HG03460 (cell line): Measurements from ENCODE around the gene KAT2B.
"Not testable (repeated sequence)": the region's sequence is repeated elsewhere in the genome, so short reads cannot be mapped to it uniquely, and the experiment has no call there.

Experiments used
- ATAC-seq: cut with Tn5 transposase; IDR thresholded peaks from one replicate; pipeline ENCODE4 v1.9.1; 2021; ENCODE audit not compliant: unreplicated experiment

Gene KAT2B

DNA sequence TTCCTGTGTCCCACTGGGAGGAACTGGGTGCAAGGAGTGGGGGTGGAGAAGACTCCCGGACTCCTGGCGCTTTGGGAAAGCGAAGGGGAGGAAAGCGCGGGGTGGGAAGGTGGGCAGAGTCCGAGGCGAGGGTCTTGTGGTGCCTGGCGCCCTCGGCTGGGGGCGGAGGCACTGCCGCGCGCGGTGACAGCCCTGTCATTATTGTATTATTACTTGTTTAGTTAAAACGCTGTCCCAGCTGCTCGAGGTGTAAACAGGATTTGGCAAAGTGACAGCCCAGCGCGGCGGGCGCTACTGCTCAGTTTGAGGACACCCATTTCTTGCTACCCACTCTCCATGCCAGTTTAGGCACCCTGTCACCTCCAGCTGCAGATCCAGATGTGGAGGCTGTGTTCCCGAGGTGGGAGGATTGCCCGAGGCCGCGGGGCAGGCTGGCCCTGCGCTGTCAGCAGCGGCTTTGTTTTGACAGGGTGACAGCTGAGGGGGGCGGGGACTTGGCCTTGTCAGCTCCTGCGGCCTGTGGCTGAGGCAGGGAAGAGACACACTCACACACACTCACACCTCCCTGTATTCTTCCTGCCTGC lies 1.0 kb downstream of the KAT2B start:
- peak; percentile 45 for ATAC-seq

GRCh38 chr3:20042331-20042730 lies 2.1 kb downstream of the KAT2B start:
- ATAC-seq, result no peak

DNA sequence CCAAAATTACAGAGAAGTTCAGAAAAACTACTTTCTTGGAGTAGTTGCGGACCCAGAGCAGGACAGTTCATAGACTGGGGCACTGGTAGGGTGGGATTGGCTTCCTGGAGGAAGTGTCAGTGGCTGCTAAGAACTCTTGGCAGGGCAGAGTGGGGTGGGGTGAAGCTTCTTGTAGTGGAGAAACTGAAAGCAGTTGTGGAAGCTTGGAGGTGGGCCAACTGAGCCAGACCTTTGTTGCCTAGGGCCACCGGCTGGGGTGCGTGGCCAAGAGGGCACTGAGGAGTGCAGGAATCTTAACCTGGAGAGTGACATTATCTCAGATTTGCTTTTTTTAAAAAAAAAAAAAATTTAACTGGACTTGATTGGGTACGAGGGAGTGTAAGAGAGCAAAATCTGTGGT lies 3.1 kb downstream of the KAT2B start:
- peak; percentile 24 for ATAC-seq

DNA sequence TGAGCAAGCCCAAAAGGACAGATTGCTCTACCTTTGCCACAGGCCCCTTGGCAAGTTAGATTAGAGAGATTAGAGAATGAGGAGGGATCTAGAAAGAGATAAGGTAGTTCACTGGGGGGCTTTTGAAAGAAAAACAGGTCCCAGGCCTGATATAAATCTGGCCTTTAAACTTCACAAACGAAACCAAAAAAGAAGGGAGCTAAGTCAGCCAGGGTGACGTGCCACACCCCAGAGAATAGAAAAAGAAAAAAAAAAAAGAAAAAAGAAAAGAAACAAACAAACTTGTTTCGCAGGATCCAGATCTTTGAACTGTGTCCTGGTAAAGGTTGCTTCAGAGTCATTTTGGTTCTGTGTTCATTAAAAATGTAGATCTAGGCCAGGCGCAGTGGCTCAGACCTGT lies 3.6 kb downstream of the KAT2B start:
- ATAC-seq, result no peak

DNA sequence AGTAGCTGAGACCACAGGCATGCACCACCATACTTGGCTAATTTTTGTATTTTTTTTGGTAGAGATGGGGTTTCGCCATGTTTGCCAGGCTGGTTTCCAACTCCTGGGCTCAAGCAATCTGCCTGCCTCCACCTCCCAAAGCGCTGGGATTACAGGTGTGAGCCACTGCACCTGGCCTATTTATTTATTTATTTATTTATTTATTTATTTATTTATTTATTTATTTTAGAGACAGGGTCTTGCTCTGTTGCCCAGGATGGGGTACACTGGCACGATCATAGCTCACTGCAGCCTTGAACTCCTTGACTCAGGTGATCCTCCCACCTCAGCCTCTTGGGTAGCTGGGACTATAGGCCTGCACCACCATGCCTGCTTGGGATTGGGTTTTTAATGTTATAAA lies 4.9 kb downstream of the KAT2B start:
- ATAC-seq, result not testable (repeated sequence)

DNA sequence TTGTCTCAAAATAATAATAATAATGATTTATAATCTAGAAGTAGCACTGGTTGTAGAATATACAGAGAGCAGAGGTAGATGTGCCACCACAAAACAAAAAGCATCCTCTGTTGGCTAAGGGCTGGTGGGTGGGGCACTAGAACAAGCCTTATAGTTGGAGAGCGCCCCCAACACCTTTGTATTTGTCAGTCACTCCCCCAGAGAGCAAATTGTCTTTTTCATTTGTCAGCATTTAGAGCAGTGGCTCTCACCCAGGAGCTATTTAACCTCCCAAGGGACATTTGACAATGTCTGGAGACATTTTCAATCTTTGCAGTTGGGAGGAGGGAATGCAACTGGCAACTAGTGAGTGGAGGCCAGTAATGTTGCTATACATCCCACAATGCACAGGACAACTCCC lies 6.3 kb downstream of the KAT2B start:
- no peak for ATAC-seq

- no peak for ATAC-seq
These were observed 7.1 kb downstream of the KAT2B start for GRCh38 chr3:20047341-20047779.

- no peak for ATAC-seq
These were observed 8.0 kb downstream of the KAT2B start for GRCh38 chr3:20047976-20048883.

- ATAC-seq, result no peak
These were observed 11.0 kb downstream of the KAT2B start for GRCh38 chr3:20051123-20051806.

- ATAC-seq, result no peak
These were observed 12.6 kb downstream of the KAT2B start for GRCh38 chr3:20052851-20053250.

DNA sequence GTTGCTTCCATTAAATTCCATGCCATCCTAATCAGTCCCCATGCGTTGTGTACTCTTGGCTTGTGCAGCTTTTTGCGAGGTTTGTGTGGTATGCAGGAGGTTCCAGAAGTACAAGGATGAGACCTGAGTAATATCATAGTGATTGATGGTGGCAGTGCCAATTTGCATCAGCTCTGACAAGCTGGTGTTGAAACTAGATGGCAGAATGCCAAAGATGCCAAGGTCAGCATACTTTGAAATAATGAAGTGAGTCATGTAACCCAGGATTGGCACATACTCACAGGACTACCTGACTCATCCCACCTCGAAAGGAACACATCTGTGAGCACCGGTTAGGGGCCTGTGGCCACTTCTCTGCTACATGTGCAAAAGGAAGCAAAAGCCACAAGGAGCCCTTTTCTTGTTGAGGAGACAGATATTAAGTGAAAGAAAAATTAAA lies 14.3 kb downstream of the KAT2B start:
- ATAC-seq, result peak; percentile 86

DNA sequence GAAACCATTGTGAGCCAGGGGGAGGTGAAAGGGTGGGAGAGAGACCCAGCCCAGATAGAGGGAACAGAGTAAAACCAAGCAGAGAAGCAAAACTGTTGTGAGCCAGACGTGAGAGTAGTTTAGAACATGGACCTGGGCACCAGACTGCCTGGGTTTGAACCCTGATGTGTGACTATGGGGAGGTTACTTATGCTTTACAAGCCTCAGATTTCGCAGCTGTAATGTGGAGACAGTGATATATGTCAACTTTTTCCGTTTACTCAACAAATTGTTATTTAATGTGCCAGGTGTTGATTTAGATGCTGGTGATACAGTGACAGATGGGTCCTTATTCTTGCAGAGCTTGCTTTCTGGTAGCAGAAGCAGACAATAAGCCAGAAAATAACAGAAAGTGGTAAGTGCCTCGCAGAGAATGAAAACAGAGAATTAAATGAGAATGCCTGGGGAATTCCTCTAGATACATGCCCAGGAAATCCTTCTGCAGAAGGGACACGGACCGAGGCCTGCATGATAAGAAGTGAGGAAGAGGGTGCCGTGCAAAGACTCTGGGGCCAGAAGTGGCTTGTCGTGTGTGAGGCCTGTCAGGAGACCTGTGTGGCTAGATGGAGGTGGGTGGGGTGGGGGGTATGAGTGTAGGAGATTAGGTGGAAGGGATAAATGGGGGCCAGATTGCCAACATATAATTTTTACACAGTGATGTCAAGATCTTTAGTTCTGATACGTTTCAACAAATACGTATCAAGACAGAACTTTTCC lies 15.0 kb downstream of the KAT2B start:
- ATAC-seq, result peak; percentile 19

DNA sequence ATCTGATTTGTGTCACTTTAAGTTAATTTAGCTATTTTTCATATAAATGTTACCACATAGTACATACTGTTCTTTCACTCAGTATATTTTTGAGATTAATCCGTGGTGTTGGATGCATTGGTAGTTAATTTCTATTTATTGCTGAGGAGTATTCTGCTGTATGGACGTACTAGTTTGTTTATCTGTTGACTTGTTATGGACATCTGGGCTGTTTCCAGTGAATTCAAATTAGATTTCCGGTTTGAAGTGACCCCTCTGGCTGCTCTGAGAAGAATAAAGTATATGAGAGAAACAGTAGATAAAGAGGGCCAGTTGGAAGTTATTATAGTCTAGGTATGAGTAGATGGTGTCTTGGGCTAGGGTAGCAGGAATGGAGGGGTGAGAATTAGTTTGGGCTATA lies 15.6 kb downstream of the KAT2B start:
- ATAC-seq, result no peak

DNA sequence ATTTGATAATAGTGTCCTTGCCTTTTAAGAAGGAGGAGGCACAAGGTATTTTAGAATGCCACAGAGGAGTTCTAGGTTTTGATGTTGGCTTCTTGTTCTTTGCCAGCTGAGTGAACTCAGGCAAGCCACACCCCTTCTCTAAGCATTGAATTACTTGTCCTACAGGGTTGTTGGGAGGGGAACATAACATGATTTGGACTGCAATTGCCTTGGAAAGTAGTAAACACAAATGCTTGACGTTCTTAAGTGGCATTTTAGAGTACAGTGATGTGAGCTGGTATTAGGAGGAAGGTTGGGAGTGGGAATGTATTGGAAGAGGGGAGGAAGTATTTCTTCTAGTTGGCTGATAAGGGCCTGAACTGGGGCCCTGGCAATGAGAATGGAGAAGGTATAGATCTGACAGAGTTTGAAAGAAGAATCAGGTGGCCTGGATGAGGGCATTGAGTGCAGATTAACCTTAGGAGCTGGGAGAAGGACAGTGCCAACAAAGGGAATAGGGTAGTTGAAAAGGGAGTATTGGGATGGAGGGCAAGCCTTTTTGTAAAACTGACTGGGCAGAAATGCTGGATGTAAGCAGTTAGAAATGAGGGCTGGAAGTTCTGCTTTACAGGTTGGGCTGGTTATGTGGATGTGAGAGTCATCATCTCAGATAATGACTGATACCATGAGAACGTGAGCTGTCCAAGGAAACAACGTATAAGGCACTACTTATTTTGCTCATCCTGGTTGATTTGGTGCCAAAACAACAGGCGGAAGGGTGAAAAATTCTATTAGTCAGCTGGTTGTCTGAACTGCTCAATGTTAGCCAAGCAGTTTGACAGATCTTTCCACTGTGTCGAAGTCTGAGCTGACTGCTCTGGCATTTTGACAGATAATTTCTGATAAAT lies 16.7 kb downstream of the KAT2B start:
- peak; percentile 24 for ATAC-seq

- ATAC-seq, result no peak
These were observed 17.4 kb downstream of the KAT2B start for GRCh38 chr3:20057612-20058180.

- no peak for ATAC-seq
These were observed 19.7 kb downstream of the KAT2B start for GRCh38 chr3:20059929-20060328.

- peak; percentile 75 for ATAC-seq
These were observed 20.9 kb downstream of the KAT2B start for GRCh38 chr3:20060974-20061685.

DNA sequence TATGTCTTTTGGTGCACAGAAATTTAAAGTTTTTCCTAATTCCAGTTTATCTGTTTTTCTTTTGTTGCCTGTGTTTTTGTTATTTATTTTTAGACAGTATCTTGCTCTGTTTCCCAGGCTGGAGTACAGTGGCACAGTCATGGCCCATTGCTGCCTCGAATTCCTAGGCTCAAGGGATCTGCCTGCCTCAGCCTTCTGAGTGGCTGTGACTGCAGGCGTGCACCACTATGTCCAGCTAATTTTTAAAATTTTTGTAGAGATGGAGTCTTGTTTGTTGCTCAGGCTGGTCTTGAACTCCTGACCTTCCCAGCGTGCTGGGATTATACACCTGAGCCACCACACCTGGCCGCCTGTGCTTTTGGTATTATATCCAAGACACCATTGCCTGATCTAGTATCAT lies 22.8 kb downstream of the KAT2B start:
- no peak for ATAC-seq

GRCh38 chr3:20064387-20064786 lies 24.1 kb downstream of the KAT2B start:
- ATAC-seq, result no peak
